WTC11 (cell line): ENCODE measurements around the gene ACOD1. TPM values are rescaled to one million over a fixed set of nuclear protein-coding genes. Genes with fewer than 3 reads are reported as not detected.

Experiments used
- ATAC-seq: fragments of 200-7000 bp; cut with Tn5 transposase; 2 replicates; pipeline ENCODE4 v1.10.0; 2021; ENCODE audit warnings: mild to moderate bottlenecking, moderate library complexity
- CTCF ChIA-PET: fragments of 300-600 bp; sonication (Branson Sonifier 250); formaldehyde crosslinking; loops from one replicate; lab custom pipeline; 2021; ENCODE audit warnings: antibody characterized with exemption; lab: Charles Lee
- POLR2A ChIA-PET: fragments of 350-600 bp; sonication (Branson Sonifier 250); formaldehyde crosslinking; loops from one replicate; lab custom pipeline; 2021; ENCODE audit warnings: antibody characterized with exemption; lab: Charles Lee
- DNase-seq: peaks from one replicate; pipeline ENCODE4 v3.0.0; 2021; ENCODE audit warnings: low spot score
- H3K27ac Mint-ChIP-seq: 2 replicates; pipeline ENCODE4 v1.8.0; 2021; ENCODE audit warnings: mixed read lengths
- H3K27me3 Mint-ChIP-seq: 2 replicates; pipeline ENCODE4 v1.8.0; 2021; ENCODE audit warnings: low read depth, mild to moderate bottlenecking, moderate library complexity, mixed read lengths
- H3K36me3 Mint-ChIP-seq: 2 replicates; pipeline ENCODE4 v1.8.0; 2021; ENCODE audit warnings: mixed read lengths
- H3K4me1 Mint-ChIP-seq: 2 replicates; pipeline ENCODE4 v1.8.0; 2022; ENCODE audit warnings: mixed read lengths
- H3K4me3 Mint-ChIP-seq: 2 replicates; pipeline ENCODE4 v1.8.0; 2021; ENCODE audit warnings: mild to moderate bottlenecking, moderate library complexity, mixed read lengths
- H3K9me3 Mint-ChIP-seq: 2 replicates; pipeline ENCODE4 v1.8.0; 2021; ENCODE audit warnings: mixed read lengths
- CREM ChIP-seq: sonication (generic); formaldehyde crosslinking; IDR thresholded peaks from 2 replicates; pipeline ENCODE4 v1.8.1; 2022; ENCODE audit warnings: mild to moderate bottlenecking, missing genetic modification reagents, moderate library complexity
- EMX1 ChIP-seq: fragments of 250-450 bp; sonication (Bioruptor Pico); IDR thresholded peaks from 2 replicates; pipeline ENCODE4 v1.8.0; 2021; ENCODE audit warnings: mild to moderate bottlenecking
- FOXJ3 ChIP-seq: sonication (generic); formaldehyde crosslinking; IDR thresholded peaks from 2 replicates; pipeline ENCODE4 v1.9.0; 2021; ENCODE audit warnings: missing genetic modification reagents, mild to moderate bottlenecking, borderline replicate concordance
- GTF2I ChIP-seq: fragments of 250-450 bp; sonication (Bioruptor Pico); conservative IDR thresholded peaks from 2 replicates; pipeline ENCODE4 v1.4.0; 2021; ENCODE audit warnings: mild to moderate bottlenecking
- HMGA2 ChIP-seq: fragments of 250-450 bp; sonication (Bioruptor Pico); IDR thresholded peaks from 2 replicates; pipeline ENCODE4 v1.4.0; 2021; ENCODE audit warnings: mild to moderate bottlenecking, moderate library complexity
- NFYB ChIP-seq: sonication (generic); formaldehyde crosslinking; conservative IDR thresholded peaks from 2 replicates; pipeline ENCODE4 v1.8.0; 2022; ENCODE audit warnings: low read depth, missing genetic modification reagents
- OVOL2 ChIP-seq: fragments of 250-450 bp; sonication (Bioruptor Pico); IDR thresholded peaks from 2 replicates; pipeline ENCODE4 v1.9.0; 2021; ENCODE audit warnings: mild to moderate bottlenecking, borderline replicate concordance
- SP1 ChIP-seq: sonication (generic); formaldehyde crosslinking; conservative IDR thresholded peaks from 2 replicates; pipeline ENCODE4 v1.8.1; 2022; ENCODE audit warnings: missing genetic modification reagents
- ZNF121 ChIP-seq: sonication (generic); formaldehyde crosslinking; IDR thresholded peaks from 2 replicates; pipeline ENCODE4 v1.8.0; 2023; ENCODE audit warnings: missing genetic modification reagents
- ZNF396 ChIP-seq: fragments of 250-450 bp; sonication (Bioruptor Pico); IDR thresholded peaks from 2 replicates; pipeline ENCODE4 v1.8.0; 2021; ENCODE audit warnings: mild to moderate bottlenecking, moderate library complexity, borderline replicate concordance
- total RNA-seq: library from RNA; stranded (reverse); gene quantifications from 3 replicates; pipeline ENCODE4 v1.2.3, GENCODE V29; 2021
- TF ChIP-seq, protein P1 (sequence below): sonication (generic); formaldehyde crosslinking; IDR thresholded peaks from 2 replicates; pipeline ENCODE4 v1.8.1; 2022; ENCODE audit warnings: low read depth, missing genetic modification reagents, borderline replicate concordance
- TF ChIP-seq, protein P2 (sequence below): sonication (generic); formaldehyde crosslinking; IDR thresholded peaks from 2 replicates; pipeline ENCODE4 v1.8.1; 2022; ENCODE audit warnings: mild to moderate bottlenecking, missing genetic modification reagents, moderate library complexity, borderline replicate concordance
- TF ChIP-seq, protein P3 (sequence below): sonication (generic); formaldehyde crosslinking; IDR thresholded peaks from 2 replicates; pipeline ENCODE4 v1.8.0; 2022; ENCODE audit warnings: mild to moderate bottlenecking, missing genetic modification reagents
- TF ChIP-seq, protein P4 (sequence below): sonication (generic); formaldehyde crosslinking; IDR thresholded peaks from 2 replicates; pipeline ENCODE4 v1.8.1; 2023; ENCODE audit warnings: mild to moderate bottlenecking, missing genetic modification reagents, borderline replicate concordance
- TF ChIP-seq, protein P5 (sequence below): sonication (generic); formaldehyde crosslinking; IDR thresholded peaks from 2 replicates; pipeline ENCODE4 v1.8.1; 2023; ENCODE audit warnings: mild to moderate bottlenecking, missing genetic modification reagents, moderate library complexity

The ACOD1 gene
- total RNA-seq, 1 experiment from 2014 or later, result not detected

DNA sequence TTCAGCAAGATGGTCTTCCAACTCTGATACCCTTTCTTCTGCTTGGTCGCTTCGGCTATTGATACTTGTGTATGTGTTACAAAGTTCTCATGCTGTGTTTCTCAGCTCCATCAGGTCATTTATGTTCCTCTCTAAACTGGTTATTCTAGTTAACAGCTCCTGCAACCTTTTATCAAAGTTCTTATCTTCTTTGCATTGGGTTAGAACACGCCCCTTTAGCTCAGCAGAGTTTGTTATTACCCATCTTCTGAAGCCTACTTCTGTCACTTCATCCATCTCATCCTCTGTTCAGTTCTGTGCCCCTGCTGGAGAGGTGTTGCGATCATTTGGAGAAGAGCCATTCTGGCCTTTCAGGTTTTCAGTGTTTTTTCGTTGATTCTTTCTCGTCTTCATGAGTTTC, 18.7 kb downstream of the ACOD1 start:
- no peaks in the 10 kb centered on the region for H3K4me1 Mint-ChIP-seq
- H3K36me3 Mint-ChIP-seq, result no peaks in the 10 kb centered on the region
- POLR2A ChIA-PET, result no interaction called here
- no peak overlapping the region for H3K27ac Mint-ChIP-seq
- CTCF ChIA-PET, result no interaction called here
- H3K27me3 Mint-ChIP-seq, result no peaks in the 10 kb centered on the region; the same call in 1 of the 2 replicates
- DNase-seq, result no peak
- TF ChIP-seq, protein P1, sequence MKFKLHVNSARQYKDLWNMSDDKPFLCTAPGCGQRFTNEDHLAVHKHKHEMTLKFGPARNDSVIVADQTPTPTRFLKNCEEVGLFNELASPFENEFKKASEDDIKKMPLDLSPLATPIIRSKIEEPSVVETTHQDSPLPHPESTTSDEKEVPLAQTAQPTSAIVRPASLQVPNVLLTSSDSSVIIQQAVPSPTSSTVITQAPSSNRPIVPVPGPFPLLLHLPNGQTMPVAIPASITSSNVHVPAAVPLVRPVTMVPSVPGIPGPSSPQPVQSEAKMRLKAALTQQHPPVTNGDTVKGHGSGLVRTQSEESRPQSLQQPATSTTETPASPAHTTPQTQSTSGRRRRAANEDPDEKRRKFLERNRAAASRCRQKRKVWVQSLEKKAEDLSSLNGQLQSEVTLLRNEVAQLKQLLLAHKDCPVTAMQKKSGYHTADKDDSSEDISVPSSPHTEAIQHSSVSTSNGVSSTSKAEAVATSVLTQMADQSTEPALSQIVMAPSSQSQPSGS (CRISPR knock-in tag), result no peak
- TF ChIP-seq ZNF396 (CRISPR knock-in tag), result no peak
- TF ChIP-seq, protein P2, sequence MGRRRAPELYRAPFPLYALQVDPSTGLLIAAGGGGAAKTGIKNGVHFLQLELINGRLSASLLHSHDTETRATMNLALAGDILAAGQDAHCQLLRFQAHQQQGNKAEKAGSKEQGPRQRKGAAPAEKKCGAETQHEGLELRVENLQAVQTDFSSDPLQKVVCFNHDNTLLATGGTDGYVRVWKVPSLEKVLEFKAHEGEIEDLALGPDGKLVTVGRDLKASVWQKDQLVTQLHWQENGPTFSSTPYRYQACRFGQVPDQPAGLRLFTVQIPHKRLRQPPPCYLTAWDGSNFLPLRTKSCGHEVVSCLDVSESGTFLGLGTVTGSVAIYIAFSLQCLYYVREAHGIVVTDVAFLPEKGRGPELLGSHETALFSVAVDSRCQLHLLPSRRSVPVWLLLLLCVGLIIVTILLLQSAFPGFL (CRISPR knock-in tag), result no peak
- no peak for TF ChIP-seq HMGA2 (CRISPR knock-in tag)
- TF ChIP-seq GTF2I (CRISPR knock-in tag), result no peak
- TF ChIP-seq, protein P3, sequence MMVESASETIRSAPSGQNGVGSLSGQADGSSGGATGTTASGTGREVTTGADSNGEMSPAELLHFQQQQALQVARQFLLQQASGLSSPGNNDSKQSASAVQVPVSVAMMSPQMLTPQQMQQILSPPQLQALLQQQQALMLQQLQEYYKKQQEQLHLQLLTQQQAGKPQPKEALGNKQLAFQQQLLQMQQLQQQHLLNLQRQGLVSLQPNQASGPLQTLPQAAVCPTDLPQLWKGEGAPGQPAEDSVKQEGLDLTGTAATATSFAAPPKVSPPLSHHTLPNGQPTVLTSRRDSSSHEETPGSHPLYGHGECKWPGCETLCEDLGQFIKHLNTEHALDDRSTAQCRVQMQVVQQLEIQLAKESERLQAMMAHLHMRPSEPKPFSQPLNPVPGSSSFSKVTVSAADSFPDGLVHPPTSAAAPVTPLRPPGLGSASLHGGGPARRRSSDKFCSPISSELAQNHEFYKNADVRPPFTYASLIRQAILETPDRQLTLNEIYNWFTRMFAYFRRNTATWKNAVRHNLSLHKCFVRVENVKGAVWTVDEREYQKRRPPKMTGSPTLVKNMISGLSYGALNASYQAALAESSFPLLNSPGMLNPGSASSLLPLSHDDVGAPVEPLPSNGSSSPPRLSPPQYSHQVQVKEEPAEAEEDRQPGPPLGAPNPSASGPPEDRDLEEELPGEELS, result no peak
- no peak for TF ChIP-seq OVOL2 (CRISPR knock-in tag)
- TF ChIP-seq, protein P4, sequence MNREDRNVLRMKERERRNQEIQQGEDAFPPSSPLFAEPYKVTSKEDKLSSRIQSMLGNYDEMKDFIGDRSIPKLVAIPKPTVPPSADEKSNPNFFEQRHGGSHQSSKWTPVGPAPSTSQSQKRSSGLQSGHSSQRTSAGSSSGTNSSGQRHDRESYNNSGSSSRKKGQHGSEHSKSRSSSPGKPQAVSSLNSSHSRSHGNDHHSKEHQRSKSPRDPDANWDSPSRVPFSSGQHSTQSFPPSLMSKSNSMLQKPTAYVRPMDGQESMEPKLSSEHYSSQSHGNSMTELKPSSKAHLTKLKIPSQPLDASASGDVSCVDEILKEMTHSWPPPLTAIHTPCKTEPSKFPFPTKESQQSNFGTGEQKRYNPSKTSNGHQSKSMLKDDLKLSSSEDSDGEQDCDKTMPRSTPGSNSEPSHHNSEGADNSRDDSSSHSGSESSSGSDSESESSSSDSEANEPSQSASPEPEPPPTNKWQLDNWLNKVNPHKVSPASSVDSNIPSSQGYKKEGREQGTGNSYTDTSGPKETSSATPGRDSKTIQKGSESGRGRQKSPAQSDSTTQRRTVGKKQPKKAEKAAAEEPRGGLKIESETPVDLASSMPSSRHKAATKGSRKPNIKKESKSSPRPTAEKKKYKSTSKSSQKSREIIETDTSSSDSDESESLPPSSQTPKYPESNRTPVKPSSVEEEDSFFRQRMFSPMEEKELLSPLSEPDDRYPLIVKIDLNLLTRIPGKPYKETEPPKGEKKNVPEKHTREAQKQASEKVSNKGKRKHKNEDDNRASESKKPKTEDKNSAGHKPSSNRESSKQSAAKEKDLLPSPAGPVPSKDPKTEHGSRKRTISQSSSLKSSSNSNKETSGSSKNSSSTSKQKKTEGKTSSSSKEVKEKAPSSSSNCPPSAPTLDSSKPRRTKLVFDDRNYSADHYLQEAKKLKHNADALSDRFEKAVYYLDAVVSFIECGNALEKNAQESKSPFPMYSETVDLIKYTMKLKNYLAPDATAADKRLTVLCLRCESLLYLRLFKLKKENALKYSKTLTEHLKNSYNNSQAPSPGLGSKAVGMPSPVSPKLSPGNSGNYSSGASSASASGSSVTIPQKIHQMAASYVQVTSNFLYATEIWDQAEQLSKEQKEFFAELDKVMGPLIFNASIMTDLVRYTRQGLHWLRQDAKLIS (CRISPR knock-in tag), result no peak
- no peak overlapping the region for H3K4me3 Mint-ChIP-seq
- H3K9me3 Mint-ChIP-seq, result peaks cover 14% of the 10 kb centered on the region
- no peak for ATAC-seq

DNA sequence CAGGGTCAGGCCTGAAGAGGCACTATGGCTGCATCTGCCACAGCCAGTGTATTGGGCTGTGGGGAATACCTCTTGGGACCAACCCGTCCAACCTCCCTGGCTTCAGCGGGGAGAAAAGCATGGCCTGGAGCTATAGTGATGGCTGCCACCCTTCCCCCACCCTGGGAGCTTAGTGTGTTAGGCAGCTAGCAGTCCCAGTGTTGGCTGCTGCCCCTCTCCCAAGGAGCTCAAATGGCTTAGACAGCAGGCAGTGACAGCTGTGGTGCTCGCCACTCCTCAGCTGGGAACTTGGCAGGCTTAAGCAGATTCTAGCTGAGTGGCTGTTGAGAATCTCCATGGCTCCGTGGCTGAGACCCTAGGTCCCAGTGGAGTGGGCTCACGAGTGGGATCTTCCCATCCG, 19.7 kb downstream of the ACOD1 start:
- H3K4me1 Mint-ChIP-seq, result peaks cover 3% of the 10 kb centered on the region; the same call in 1 of the 2 replicates
- H3K9me3 Mint-ChIP-seq, result peaks cover 4% of the 10 kb centered on the region
- TF ChIP-seq, protein P5, sequence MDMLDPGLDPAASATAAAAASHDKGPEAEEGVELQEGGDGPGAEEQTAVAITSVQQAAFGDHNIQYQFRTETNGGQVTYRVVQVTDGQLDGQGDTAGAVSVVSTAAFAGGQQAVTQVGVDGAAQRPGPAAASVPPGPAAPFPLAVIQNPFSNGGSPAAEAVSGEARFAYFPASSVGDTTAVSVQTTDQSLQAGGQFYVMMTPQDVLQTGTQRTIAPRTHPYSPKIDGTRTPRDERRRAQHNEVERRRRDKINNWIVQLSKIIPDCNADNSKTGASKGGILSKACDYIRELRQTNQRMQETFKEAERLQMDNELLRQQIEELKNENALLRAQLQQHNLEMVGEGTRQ (CRISPR knock-in tag), result no peak
- TF ChIP-seq NFYB (CRISPR knock-in tag) (no peak), SP1 (CRISPR knock-in tag) (no peak), EMX1 (no peak), CREM (CRISPR knock-in tag) (no peak), ZNF121 (CRISPR knock-in tag) (no peak), FOXJ3 (CRISPR knock-in tag) (no peak)
- TF ChIP-seq, protein P2 (CRISPR knock-in tag), result no peak
- TF ChIP-seq, protein P3, result no peak
- ATAC-seq (no peak), DNase-seq (no peak)
- ChIA-PET POLR2A (no interaction called here), CTCF (no interaction called here)
- no peak overlapping the region for H3K27ac Mint-ChIP-seq
- H3K4me3 Mint-ChIP-seq, result no peak overlapping the region
- no peaks in the 10 kb centered on the region for H3K36me3 Mint-ChIP-seq
- H3K27me3 Mint-ChIP-seq, result no peaks in the 10 kb centered on the region
